ENCODE results near the gene ROR1.
"Not testable (repeated sequence)": the region's sequence is repeated elsewhere in the genome, so short reads cannot be mapped to it uniquely, and the experiment has no call there.

Gene ROR1

DNA sequence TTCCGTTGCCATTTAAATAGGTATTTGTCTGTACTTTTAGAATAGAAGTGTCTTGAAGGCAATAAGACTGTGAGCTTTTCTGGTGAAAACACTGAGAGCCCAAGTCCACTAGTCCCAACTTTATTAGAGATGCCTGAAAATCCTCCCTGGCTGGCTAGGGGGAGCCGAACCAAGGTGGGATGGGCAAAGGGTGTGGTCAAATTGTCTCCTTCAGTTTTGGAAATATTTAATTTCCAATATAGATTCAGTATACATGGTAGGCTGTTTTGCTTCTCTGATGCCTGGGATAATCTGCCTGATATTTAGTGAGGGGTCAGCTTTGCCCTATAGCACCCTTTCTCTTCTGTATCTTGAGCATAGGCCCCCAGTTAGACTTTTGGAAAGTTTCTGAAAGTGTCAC, 3.5 kb downstream of the ROR1 start:
- Mint-ChIP-seq H3K27ac (no peak overlapping the region), H3K4me3 (no peak overlapping the region), H3K4me1 (ENCODE audit: low read depth) (peaks cover 19% of the 10 kb centered on the region), H3K36me3 (no peaks in the 10 kb centered on the region), H3K27me3 (peaks cover 33% of the 10 kb centered on the region), H3K9me3 (ENCODE audit: low read depth) (no peaks in the 10 kb centered on the region)

GRCh38 chr1:63777965-63778880, 4.4 kb downstream of the ROR1 start:
- H3K27me3 Mint-ChIP-seq: peaks cover 27% of the 10 kb centered on the region
- no peaks in the 10 kb centered on the region for H3K9me3 Mint-ChIP-seq (ENCODE audit: low read depth)
- no peak overlapping the region for H3K27ac Mint-ChIP-seq
- H3K36me3 Mint-ChIP-seq: no peaks in the 10 kb centered on the region
- no peak overlapping the region for H3K4me3 Mint-ChIP-seq
- H3K4me1 Mint-ChIP-seq (ENCODE audit: low read depth): peaks cover 14% of the 10 kb centered on the region

GRCh38 chr1:63779338-63780211, 5.8 kb downstream of the ROR1 start:
- Mint-ChIP-seq H3K4me1 (ENCODE audit: low read depth) (peaks cover 10% of the 10 kb centered on the region), H3K4me3 (no peak overlapping the region), H3K36me3 (no peaks in the 10 kb centered on the region), H3K27me3 (peaks cover 24% of the 10 kb centered on the region), H3K9me3 (ENCODE audit: low read depth) (no peaks in the 10 kb centered on the region), H3K27ac (no peak overlapping the region)

DNA sequence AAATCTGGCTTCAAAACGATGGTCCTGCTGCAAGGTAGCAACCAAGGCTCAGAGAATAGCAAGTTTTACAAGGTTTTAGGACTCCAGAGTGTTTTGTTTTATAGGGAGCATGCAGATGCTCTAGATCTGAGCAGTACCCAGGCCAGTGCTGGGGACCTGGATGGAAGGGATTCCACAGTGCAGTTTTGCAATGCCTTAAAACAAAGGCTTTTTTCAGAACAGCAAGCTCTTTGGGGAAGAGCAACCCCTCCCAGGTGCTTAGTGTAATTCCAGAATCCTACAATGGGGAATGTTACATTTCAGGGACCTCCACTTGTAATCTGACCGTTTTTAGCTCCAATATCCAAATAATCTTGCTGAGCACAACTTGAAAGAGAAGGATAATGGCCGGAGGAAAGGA, 6.7 kb downstream of the ROR1 start:
- H3K4me1 Mint-ChIP-seq (ENCODE audit: low read depth): peaks cover 1% of the 10 kb centered on the region
- H3K27me3 Mint-ChIP-seq: peaks cover 18% of the 10 kb centered on the region
- no peaks in the 10 kb centered on the region for H3K9me3 Mint-ChIP-seq (ENCODE audit: low read depth)
- no peak overlapping the region for H3K4me3 Mint-ChIP-seq
- H3K27ac Mint-ChIP-seq: no peak overlapping the region
- no peaks in the 10 kb centered on the region for H3K36me3 Mint-ChIP-seq

GRCh38 chr1:63782982-63783381, 9.2 kb downstream of the ROR1 start:
- H3K36me3 Mint-ChIP-seq: no peaks in the 10 kb centered on the region
- H3K27ac Mint-ChIP-seq: no peak overlapping the region
- H3K4me1 Mint-ChIP-seq (ENCODE audit: low read depth): no peaks in the 10 kb centered on the region
- no peaks in the 10 kb centered on the region for H3K9me3 Mint-ChIP-seq (ENCODE audit: low read depth)
- no peak overlapping the region for H3K4me3 Mint-ChIP-seq
- H3K27me3 Mint-ChIP-seq: peaks cover 2% of the 10 kb centered on the region

GRCh38 chr1:63784083-63784482, 10.3 kb downstream of the ROR1 start:
- Mint-ChIP-seq H3K27me3 (peaks cover 2% of the 10 kb centered on the region), H3K27ac (no peak overlapping the region), H3K4me1 (ENCODE audit: low read depth) (no peaks in the 10 kb centered on the region), H3K9me3 (ENCODE audit: low read depth) (no peaks in the 10 kb centered on the region), H3K36me3 (no peaks in the 10 kb centered on the region), H3K4me3 (no peak overlapping the region)

DNA sequence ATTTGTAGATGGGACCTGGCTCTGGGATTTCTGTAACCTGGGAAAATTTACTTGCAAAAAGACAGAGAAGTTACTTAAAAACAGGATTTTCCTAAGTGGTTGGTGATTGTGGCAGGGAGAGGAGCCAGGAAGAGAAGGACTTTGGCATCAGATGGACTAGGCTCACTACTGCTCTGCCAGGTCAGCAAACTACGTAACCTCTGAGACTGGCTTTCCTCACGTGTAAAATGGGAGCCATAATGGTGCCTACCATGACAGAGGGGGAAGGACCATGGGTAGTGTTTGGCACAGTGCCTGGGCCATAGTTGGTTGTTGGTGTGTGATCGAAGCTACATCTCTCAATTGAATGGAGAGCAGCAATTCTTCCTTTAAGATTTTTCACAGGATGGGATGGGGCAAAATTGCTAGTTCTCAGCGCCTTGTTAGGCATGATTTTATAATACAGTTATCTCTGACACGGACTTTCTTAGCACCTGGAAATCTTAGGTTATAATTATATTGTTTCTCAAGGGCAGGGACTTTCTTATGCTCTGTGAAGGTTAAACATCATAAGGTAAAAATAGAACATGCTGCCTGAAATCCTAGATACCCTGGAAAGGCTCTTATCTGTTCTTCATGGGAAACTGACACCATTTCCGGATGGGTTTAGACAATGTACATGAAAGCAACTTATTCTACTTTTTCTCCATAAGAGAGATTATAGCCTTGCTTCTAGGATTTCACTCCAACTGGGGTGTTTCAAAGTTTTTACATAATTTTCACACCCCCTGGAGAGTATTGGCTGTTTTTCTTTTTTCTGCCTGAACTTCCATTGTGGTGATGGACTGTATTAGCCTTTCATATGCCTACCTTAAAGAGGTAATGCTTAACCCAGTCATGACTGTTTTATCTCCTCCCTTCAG, 10.9 kb downstream of the ROR1 start:
- H3K4me1 Mint-ChIP-seq (ENCODE audit: low read depth): no peaks in the 10 kb centered on the region
- no peaks in the 10 kb centered on the region for H3K9me3 Mint-ChIP-seq (ENCODE audit: low read depth)
- H3K27me3 Mint-ChIP-seq: peaks cover 2% of the 10 kb centered on the region
- H3K27ac Mint-ChIP-seq: no peak overlapping the region
- no peak overlapping the region for H3K4me3 Mint-ChIP-seq
- H3K36me3 Mint-ChIP-seq: no peaks in the 10 kb centered on the region

DNA sequence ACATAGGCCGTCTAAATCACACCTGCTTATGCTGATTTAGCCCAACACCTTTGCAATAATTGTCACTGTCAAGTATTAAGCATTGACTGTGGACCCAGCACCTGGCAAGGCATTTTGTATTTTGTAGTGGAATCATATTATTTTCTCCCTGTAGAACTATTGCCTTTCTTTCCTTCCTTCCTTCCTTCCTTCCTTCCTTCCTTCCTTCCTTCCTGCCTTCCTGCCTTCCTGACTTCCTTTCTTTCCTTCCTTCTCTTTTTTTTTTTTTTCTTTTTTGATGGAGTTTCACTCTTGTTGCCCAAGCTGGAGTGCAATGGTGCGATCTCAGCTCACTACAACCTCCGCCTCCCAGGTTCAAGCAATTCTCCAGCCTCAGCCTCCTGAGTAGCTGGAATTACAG, 13.5 kb downstream of the ROR1 start:
- H3K4me1 Mint-ChIP-seq (ENCODE audit: low read depth); H3K27ac Mint-ChIP-seq; H3K9me3 Mint-ChIP-seq (ENCODE audit: low read depth); H3K27me3 Mint-ChIP-seq; H3K36me3 Mint-ChIP-seq; H3K4me3 Mint-ChIP-seq: not testable (repeated sequence)

DNA sequence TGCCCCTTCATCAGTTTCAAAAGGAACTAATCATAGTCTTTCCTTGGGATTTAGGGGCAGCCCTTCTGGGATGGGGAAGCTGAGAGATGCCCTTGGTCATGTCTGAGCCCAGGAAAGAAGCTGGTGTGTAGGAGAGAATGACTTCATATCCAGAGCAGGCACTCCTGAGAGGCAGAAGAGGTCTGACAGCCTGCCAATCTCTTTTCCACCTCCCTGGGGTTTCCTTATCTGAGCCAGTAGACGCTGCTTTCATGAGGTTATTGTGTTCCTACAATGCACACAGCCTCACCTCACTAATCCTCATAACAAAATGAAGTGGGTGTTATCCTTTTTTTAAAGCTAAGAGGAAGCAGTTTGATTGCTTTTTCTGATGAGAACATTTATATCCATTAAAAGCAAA, 14.1 kb downstream of the ROR1 start:
- Mint-ChIP-seq H3K36me3 (no peaks in the 10 kb centered on the region), H3K9me3 (ENCODE audit: low read depth) (no peaks in the 10 kb centered on the region), H3K27me3 (peaks cover 3% of the 10 kb centered on the region), H3K4me3 (no peak overlapping the region), H3K4me1 (ENCODE audit: low read depth) (no peaks in the 10 kb centered on the region), H3K27ac (no peak overlapping the region)

- Mint-ChIP-seq H3K4me3 (no peak overlapping the region), H3K4me1 (ENCODE audit: low read depth) (no peaks in the 10 kb centered on the region), H3K27me3 (peaks cover 3% of the 10 kb centered on the region), H3K27ac (no peak overlapping the region), H3K9me3 (ENCODE audit: low read depth) (no peaks in the 10 kb centered on the region), H3K36me3 (no peaks in the 10 kb centered on the region)
These were observed 16.2 kb downstream of the ROR1 start for GRCh38 chr1:63789856-63790605.

DNA sequence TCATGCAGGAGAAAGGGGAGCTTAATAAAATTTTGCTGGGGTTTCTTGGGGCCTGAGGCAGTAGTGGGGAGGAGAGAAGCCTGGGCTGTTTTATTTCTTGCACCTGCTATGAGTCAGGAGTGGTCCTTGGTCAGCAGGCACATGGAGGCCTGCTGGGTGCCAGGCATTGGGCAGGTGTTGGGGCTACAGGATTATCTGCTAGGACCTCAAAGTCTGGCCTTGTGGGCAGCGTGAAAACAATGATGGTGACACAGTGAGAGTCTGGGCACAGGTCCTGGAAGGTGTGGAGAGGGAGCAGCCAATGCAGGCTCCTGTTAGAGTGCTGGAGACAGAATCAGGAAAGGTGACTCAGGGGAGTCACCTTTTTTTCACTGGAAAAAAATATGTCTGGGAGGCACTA, 17.2 kb downstream of the ROR1 start:
- no peak overlapping the region for H3K27ac Mint-ChIP-seq
- H3K36me3 Mint-ChIP-seq: no peaks in the 10 kb centered on the region
- H3K27me3 Mint-ChIP-seq: peaks cover 3% of the 10 kb centered on the region
- H3K9me3 Mint-ChIP-seq (ENCODE audit: low read depth): no peaks in the 10 kb centered on the region
- no peaks in the 10 kb centered on the region for H3K4me1 Mint-ChIP-seq (ENCODE audit: low read depth)
- no peak overlapping the region for H3K4me3 Mint-ChIP-seq

DNA sequence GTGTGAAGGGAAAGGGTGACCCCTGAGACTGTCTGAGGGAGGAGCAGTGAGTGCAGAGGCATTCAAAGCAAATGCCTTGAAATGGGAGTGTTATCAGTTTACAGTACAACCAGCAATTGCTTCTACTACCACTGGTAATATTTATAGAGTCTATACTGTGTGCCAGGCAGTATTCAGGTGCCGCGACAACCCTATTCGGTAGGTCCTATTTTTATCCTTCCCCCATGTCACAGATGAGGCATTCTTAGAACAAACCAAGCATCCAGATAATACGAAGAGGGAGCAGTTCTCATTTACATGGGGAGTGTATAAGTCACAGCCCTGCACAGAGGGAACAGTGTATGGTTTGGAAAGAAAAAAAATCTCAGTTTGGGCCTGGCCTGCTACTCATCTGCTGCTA, 18.3 kb downstream of the ROR1 start:
- Mint-ChIP-seq H3K4me3 (no peak overlapping the region), H3K27me3 (peaks cover 3% of the 10 kb centered on the region), H3K27ac (no peak overlapping the region), H3K9me3 (ENCODE audit: low read depth) (no peaks in the 10 kb centered on the region), H3K4me1 (ENCODE audit: low read depth) (no peaks in the 10 kb centered on the region), H3K36me3 (no peaks in the 10 kb centered on the region)

GRCh38 chr1:63793741-63794240, 20.0 kb downstream of the ROR1 start:
- Mint-ChIP-seq H3K9me3 (ENCODE audit: low read depth) (no peaks in the 10 kb centered on the region), H3K4me3 (no peak overlapping the region), H3K27me3 (peaks cover 3% of the 10 kb centered on the region), H3K27ac (no peak overlapping the region), H3K4me1 (ENCODE audit: low read depth) (no peaks in the 10 kb centered on the region), H3K36me3 (no peaks in the 10 kb centered on the region)

GRCh38 chr1:63794354-63794753, 20.5 kb downstream of the ROR1 start:
- H3K27ac Mint-ChIP-seq: no peak overlapping the region
- H3K36me3 Mint-ChIP-seq: no peaks in the 10 kb centered on the region
- H3K9me3 Mint-ChIP-seq (ENCODE audit: low read depth): no peaks in the 10 kb centered on the region
- no peaks in the 10 kb centered on the region for H3K4me1 Mint-ChIP-seq (ENCODE audit: low read depth)
- H3K27me3 Mint-ChIP-seq: peaks cover 5% of the 10 kb centered on the region
- H3K4me3 Mint-ChIP-seq: no peak overlapping the region
